HT-29 (cell line): ENCODE results near the gene DDR1. TPM values are rescaled to one million over a fixed set of nuclear protein-coding genes. Genes with fewer than 3 reads are reported as not detected.
A peak's percentile ranks its signal among the peaks of the same experiment; 100 is the strongest.
"Not testable (repeated sequence)": the region's sequence is repeated elsewhere in the genome, so short reads cannot be mapped to it uniquely, and the experiment has no call there.

Source experiments
- DNase-seq: peaks from one replicate; pipeline ENCODE4 v3.0.0-alpha.2; 2015; ENCODE audit warnings: low spot score
- total RNA-seq: library from RNA; depleted of rRNA; stranded (reverse); fragments of >200 nt; shearing (Covaris generic); gene quantifications from 2 replicates; pipeline ENCODE4 v1.2.3, GENCODE V29; 2014

The DDR1 gene
- total RNA-seq, 1 experiment from 2014 or later: 158 TPM

GRCh38 chr6:30854285-30855040 is 29.9 kb upstream of the DDR1 start:
- DNase-seq: no peak

- DNase-seq: no peak
Observed at GRCh38 chr6:30855429-30856075, 28.8 kb upstream of the DDR1 start.

DNA sequence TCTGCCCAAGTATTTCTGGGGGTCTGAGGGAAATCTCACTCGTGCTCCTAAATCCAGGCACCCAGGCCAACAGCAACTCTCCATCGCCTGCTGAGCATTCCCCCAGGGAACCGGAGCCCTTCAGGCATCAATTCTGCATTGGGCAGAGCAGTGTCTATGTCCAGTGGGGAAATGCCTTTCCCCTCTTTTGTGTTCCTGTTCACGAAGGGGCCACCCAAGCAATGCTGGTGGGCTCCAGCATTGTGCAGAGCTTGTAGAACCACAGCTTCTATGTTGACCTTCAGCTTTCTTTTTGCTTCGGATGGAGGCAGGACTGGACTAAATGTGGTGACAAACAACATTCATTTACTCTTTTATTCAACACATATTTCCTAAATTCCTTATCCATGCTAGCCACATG is 27.2 kb upstream of the DDR1 start:
- no peak for DNase-seq

- no peak for DNase-seq
Observed at GRCh38 chr6:30857549-30857948, 26.8 kb upstream of the DDR1 start.

- not testable (repeated sequence) for DNase-seq
Observed at GRCh38 chr6:30859726-30860125, 24.6 kb upstream of the DDR1 start.

- DNase-seq: no peak
Observed at GRCh38 chr6:30861257-30862048, 22.9 kb upstream of the DDR1 start.

GRCh38 chr6:30862156-30862875 is 22.0 kb upstream of the DDR1 start:
- no peak for DNase-seq

DNA sequence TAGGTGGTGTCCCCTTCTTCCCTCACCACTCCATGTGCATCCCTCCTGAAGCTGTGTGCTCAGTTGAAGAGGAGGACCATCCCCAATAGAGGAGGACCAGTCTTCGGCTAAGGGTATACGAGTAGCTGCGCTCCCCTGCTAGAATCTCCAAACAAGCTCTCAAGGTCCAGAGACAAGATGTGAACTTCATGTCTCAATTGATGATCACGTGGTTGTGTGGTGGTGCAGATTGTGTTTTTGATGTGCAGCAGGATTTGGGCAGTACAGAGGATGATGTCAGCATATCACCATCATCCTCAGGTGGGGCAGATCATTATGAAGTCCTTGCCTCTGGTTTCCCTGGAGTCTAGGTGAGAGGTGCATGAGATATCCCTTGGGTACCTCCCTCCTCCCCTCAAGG is 20.0 kb upstream of the DDR1 start:
- DNase-seq: no peak

DNA sequence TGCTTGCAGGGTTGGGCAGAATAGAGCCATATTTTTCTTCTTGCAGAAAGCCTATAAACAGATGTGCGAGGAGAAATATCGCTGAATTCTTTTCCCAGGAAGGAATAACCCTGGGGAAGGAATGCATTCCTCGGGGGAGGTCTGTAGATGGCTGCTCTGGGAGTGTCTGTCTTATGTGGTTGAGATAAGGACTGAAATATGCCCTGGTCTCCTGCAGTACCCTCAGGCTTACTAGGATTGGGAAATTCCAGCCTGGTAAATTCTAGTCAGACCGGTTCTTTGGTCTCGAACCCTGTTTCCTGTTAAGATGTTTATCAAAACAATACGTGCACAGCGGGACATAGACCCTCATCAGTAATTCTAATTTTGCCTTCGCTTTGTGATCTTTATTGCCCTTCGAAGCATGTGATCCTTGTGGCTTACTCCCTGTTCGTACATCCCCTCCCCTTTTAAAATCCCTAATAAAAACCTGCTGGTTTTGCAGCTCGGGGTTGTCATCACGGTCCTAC is 15.0 kb upstream of the DDR1 start:
- not testable (repeated sequence) for DNase-seq

DNA sequence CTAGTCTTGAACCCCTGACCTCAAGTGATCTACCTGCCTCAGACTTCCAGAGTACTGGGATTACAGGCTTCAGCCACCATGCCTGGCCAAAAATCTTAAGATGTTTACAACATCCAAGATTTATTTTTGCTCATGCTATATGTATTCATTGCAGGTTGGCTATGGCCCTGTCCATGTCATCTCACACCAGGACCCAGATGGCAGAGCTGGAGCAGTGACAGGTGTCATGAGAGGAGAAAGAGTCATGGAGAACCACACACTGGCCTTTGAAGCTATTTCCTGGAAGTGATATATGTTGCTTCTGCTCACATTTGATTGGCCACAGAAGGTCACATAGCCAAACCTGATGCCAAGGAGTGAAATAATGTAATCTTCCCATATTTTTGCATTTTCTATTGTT is 13.8 kb upstream of the DDR1 start:
- no peak for DNase-seq

DNA sequence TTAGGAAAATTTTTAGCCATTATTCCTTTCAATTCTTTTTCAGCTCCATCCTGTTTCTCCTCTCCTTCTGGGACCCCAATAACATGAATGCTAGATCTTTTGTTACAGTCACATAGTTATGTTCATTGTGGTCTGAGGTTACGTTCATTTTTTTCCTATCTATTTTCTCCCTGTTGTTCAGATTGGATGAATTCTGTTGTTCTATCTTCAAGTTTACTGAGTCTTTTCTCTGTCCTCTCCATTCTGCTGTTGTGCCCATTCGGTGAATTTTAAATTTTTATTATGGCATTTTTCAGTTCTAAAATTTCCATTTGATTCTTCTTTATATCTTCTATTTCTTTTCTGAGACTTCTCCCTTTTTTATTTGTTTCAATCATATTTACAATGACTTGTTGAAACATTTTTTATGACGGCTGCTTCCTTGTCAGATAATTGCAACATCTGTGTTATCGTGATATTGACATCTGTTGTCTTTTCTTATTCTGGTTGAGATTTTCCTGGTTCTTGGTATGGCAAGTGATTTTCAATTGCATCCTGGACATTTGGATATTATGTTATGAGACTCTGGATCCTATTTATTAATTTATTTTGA is 12.6 kb upstream of the DDR1 start:
- no peak for DNase-seq

GRCh38 chr6:30873137-30873640 is 11.1 kb upstream of the DDR1 start:
- DNase-seq: no peak

GRCh38 chr6:30873795-30874194 is 10.5 kb upstream of the DDR1 start:
- not testable (repeated sequence) for DNase-seq

DNA sequence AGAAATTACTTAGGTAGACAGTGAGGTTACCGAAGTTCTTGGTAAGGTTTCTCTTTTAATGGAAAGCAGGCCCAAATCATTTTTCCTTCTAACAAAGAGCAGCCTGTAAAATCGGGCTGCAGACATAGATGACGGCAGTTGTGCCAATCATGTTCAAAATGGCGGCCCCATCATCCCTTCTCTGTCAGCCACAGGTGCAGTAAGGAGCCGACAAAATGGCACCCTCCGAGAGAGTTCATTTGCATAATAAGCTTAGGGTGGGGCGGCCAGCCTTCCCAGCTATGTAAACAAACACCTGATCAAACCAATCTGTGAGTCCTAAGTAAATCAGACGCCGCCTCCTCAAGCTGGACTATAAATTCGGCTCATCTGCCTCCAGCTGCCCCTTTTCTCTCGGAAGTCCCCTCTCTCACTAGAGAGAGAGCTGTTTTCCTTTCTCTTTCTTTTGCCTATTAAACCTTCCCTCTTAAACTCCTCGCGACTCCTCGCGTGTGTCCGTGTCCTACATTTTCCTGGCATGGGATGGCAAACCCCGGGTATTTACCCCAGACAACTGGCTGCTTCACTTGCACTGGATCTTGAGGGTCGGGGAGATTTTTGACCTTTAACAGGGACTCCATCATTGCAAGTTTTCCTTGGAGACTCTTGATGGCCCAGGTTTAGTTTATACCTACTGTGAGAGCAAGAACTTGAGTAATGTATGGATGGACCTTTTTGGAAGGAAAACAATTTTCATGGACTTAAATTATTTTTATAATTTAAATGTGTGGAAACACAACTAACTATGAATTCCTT is 8.9 kb upstream of the DDR1 start:
- DNase-seq: no peak

DNA sequence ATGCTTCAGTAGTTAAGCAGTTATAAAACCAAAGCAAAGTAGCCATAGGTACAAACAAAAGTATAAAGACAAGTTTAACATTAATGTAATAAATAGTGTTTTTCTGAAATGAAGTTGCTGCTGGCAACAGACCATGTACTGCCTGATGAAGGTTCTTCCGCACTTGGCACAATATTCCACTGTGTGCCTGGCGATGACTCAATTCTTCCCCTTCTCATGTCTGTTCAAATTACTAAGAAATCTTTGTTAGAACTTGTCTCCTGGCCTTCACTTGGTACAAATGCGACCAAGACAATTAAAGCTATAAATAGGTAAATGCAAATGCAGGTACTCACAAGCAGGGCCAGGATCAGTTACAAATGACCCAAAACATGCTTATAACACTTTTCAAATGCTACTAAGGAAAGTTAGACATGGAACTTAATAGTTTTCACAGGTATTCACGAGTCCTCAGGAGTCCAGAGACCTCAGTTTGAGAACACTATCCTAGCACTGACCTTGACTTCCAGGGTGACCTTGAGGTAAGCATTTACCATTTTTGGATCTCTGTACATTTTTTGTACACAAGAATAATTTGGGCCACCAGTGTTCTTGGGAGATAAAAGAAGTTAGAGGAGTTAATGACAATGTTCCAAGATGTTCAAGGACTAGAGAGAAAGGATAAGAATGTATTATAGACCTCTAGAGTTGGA is 8.1 kb upstream of the DDR1 start:
- no peak for DNase-seq

DNA sequence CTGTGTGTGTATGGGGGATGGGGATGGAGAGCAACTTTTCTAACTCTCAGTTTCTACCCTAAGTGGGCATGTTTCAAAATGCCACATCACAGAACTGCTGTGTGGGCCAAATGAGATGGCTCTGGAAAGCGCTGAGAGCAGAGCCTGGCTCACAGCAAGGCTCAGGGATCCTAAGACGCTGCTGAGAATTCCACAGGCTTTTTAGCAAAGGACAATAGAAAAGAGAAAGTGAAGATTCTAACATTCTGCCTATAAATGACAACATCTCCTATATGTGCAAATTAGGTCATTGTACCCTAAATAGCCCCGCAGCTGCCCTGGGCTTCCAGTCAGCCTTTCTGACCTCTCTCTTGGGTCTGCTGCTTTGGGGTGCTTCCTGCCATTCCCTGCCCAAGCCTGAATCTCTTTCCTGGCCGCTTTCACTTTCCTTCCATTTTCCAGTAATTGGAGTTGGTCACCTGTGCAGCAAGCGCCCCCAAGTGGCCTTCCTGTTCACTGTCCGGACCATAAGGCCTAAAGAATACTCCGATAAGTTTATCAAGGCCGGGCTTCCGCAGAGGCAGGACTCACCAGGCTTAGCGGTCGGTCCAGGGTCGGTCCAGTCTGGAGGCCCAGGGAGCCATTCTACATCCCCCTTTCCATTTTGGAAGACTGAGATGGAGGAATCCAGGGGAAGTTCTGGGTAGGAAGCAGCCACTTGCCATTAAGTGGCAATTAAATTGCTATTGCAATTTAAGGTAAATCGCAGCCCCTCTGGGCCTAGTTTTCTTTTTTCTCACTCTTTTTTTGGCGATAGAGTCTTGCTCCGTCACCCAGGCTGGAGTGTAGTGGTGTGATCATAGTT is 6.7 kb upstream of the DDR1 start:
- DNase-seq: peak; percentile 95

GRCh38 chr6:30879684-30880427 is 4.5 kb upstream of the DDR1 start:
- DNase-seq: no peak

GRCh38 chr6:30880698-30881252 is 3.5 kb upstream of the DDR1 start:
- no peak for DNase-seq
